Activated B cell treated with CpG ODN at 0.5 μM for 24 hours (primary cell): ENCODE measurements around the gene EFCAB12. TPM values are rescaled to one million over a fixed set of nuclear protein-coding genes. Genes with fewer than 3 reads are reported as not detected.

Experiments
- ATAC-seq: fragments of 200-7000 bp; cut with Tn5 transposase; one replicate; pipeline ENCODE4 v1.10.0; 2021; ENCODE audit warnings: low read depth, mild to moderate bottlenecking, moderate library complexity
- CTCF ChIA-PET: fragments of 350-600 bp; sonication (Branson Sonifier 250); formaldehyde crosslinking; loops from one replicate; lab custom pipeline; 2021; ENCODE audit warnings: antibody characterized with exemption; lab: Charles Lee
- POLR2A ChIA-PET: fragments of 350-600 bp; sonication (Branson Sonifier 250); formaldehyde crosslinking; loops from one replicate; lab custom pipeline; 2021; ENCODE audit warnings: antibody characterized with exemption; lab: Charles Lee
- DNase-seq: peaks from one replicate; pipeline ENCODE4 v3.0.0; 2022
- H3K27ac Mint-ChIP-seq: one replicate; pipeline ENCODE4 v1.8.0; 2020; ENCODE audit warnings: mixed read lengths
- H3K27me3 Mint-ChIP-seq: one replicate; pipeline ENCODE4 v1.8.0; 2021; ENCODE audit warnings: mixed read lengths
- H3K36me3 Mint-ChIP-seq: one replicate; pipeline ENCODE4 v1.8.0; 2021; ENCODE audit warnings: low read depth, mixed read lengths
- H3K4me1 Mint-ChIP-seq: one replicate; pipeline ENCODE4 v1.8.0; 2021; ENCODE audit warnings: mixed read lengths
- H3K4me3 Mint-ChIP-seq: one replicate; pipeline ENCODE4 v1.8.0; 2020; ENCODE audit warnings: mild to moderate bottlenecking, mixed read lengths
- H3K9me3 Mint-ChIP-seq: one replicate; pipeline ENCODE4 v1.8.0; 2020; ENCODE audit warnings: mixed read lengths
- intact Hi-C: fragments of 100-400 bp; cut with micrococcal nuclease; formaldehyde crosslinking; loops from one replicate; pipeline ENCODE4 v1.15.1; 2024
- total RNA-seq: library from RNA; stranded (reverse); gene quantifications from 2 replicates; pipeline ENCODE4 v1.2.3, GENCODE V29; 2022
- TF ChIP-seq, protein P1 (sequence below): fragments of 200-600 bp; IDR thresholded peaks from one replicate; pipeline ENCODE4 v1.8.0; 2022; ENCODE audit warnings: antibody characterized with exemption, mild to moderate bottlenecking

EFCAB12 gene
- total RNA-seq, 1 donor from 2014 or later: 1.8 TPM

DNA sequence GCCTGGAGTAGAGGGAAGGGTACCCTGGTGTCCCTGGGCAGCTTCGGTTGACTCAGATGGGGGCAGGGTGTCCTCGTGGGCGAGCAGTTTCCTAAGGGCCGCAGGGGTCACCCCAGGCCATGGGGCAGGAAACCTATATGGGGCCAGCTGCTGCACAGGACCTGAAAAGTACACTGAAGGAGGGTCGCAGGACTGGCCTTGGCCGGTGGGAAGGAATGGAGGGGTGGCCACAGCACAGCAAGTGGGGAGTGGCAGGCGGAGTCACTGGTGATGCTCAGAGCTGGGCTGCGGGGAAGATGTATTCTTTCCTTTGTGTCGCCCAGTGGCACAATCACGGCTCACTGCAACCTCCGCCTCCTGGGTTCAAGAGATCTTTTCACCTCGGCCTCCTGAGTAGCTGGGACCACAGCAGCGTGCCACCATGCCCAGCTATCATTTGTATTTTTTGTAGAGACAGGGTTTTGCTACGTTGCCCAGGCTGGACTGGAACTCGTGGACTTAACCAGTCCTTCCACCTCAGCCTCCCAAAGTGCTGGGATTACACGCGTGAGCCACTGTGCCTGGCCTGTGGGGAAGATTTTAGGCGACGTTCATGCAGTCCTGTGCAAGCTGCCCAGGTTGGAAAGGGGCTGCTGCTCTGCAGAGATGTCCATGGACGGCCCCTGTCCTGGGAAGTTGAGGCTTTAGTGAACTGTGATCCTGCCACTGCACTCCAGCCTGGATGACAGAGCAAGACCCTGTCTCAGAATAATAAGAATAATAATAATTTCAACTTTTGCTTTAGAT lies 57.2 kb downstream of the EFCAB12 start:
- DNase-seq (no peak), ATAC-seq (no peak)
- CTCF ChIA-PET: no interaction called here
- Mint-ChIP-seq H3K27ac (no peak overlapping the region), H3K9me3 (no peaks in the 10 kb centered on the region), H3K27me3 (no peaks in the 10 kb centered on the region), H3K4me3 (no peak overlapping the region), H3K36me3 (peaks cover 3% of the 10 kb centered on the region), H3K4me1 (no peaks in the 10 kb centered on the region)
- TF ChIP-seq, protein P1, sequence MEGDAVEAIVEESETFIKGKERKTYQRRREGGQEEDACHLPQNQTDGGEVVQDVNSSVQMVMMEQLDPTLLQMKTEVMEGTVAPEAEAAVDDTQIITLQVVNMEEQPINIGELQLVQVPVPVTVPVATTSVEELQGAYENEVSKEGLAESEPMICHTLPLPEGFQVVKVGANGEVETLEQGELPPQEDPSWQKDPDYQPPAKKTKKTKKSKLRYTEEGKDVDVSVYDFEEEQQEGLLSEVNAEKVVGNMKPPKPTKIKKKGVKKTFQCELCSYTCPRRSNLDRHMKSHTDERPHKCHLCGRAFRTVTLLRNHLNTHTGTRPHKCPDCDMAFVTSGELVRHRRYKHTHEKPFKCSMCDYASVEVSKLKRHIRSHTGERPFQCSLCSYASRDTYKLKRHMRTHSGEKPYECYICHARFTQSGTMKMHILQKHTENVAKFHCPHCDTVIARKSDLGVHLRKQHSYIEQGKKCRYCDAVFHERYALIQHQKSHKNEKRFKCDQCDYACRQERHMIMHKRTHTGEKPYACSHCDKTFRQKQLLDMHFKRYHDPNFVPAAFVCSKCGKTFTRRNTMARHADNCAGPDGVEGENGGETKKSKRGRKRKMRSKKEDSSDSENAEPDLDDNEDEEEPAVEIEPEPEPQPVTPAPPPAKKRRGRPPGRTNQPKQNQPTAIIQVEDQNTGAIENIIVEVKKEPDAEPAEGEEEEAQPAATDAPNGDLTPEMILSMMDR: no peak
- intact Hi-C loops: no loop called here
- POLR2A ChIA-PET: no interaction called here

DNA sequence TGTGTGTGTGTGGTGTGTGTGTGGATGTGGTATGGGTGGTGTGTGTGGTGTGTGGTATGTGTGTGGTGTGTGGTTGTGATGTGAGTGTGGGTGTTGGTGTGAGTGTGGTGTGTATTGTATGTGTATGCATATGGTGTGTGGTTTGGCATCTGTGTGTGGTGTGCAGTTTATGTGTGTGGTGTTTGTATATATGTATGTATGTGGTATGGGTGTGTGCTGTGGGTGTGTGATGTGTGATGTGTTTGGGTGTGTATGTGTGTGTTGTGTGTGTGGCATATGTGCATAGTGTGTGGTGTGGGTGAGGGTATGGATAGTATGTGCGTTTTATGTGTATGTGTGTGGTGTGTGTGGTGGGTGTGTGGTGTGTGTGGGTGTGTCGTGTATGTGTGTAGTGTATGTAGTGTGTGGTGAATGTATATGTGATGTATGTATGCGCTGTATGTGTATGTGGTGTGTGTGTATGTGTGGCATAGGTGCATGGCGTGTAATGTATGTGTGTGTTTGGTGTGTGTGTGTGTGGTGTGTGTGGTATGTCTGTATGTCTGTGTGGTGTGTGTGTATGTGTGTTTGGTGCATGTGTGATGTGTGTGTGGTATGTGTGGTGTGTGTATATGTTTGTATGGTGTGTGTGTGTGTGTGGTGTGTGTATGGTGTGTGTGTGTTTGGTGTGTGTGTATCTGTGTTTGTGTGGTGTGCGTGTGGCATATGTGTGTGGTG lies 58.0 kb downstream of the EFCAB12 start:
- intact Hi-C loops: no loop called here
- H3K27me3 Mint-ChIP-seq: no peaks in the 10 kb centered on the region
- no peaks in the 10 kb centered on the region for H3K4me1 Mint-ChIP-seq
- no peak for DNase-seq
- H3K36me3 Mint-ChIP-seq: peaks cover under 1% of the 10 kb centered on the region
- no peaks in the 10 kb centered on the region for H3K9me3 Mint-ChIP-seq
- no peak for ATAC-seq
- no peak overlapping the region for H3K27ac Mint-ChIP-seq
- ChIA-PET POLR2A (no interaction called here), CTCF (no interaction called here)
- TF ChIP-seq, protein P1: no peak
- no peak overlapping the region for H3K4me3 Mint-ChIP-seq

DNA sequence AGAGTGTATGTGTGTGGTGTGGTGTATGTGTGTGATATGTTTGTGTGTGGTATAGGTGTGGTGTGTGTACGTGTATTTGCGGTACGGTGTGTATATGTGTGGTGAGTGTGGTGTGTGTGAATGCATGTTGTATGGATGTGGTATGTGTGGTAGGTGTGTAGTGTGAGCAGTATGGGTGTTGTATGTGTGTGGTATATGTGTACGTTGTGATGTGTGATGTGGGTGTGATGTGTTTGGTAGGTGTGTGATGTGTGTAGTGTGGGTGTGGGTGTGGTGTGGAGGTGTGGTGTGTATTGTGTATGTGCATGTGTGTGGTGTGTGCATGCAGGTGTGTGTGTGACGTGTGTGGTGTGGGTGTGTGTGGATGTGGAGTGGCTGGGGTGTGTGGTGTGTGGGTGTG lies 58.7 kb downstream of the EFCAB12 start:
- TF ChIP-seq, protein P1: no peak
- H3K9me3 Mint-ChIP-seq: peaks cover 2% of the 10 kb centered on the region
- H3K27ac Mint-ChIP-seq: no peak overlapping the region
- ChIA-PET POLR2A (no interaction called here), CTCF (no interaction called here)
- DNase-seq: no peak
- no peaks in the 10 kb centered on the region for H3K36me3 Mint-ChIP-seq
- H3K4me1 Mint-ChIP-seq: no peaks in the 10 kb centered on the region
- no peak for ATAC-seq
- H3K27me3 Mint-ChIP-seq: no peaks in the 10 kb centered on the region
- intact Hi-C loops: no loop called here
- H3K4me3 Mint-ChIP-seq: no peak overlapping the region

DNA sequence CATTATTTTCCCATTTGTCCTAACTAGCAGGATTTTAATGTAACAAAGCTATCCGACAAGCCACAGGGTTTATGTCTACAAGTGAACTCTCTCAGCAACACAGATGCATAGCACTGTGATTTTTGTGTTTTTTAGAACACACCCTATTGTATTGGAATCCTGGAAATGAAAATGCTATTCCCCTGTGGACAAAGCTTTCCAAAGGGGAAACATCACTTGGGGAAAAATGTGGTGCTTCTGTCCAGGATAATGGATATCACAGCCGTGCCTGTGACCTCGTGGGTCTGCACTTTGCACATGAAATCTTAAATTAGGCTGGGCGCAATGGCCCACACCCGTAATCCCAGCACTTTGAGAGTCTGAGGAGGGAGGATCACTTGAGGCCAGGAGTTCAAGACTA lies 60.6 kb downstream of the EFCAB12 start:
- Mint-ChIP-seq H3K36me3 (no peaks in the 10 kb centered on the region), H3K4me3 (no peak overlapping the region), H3K27me3 (no peaks in the 10 kb centered on the region), H3K9me3 (peaks cover 2% of the 10 kb centered on the region), H3K4me1 (no peaks in the 10 kb centered on the region), H3K27ac (no peak overlapping the region)
- DNase-seq (no peak), ATAC-seq (no peak)
- intact Hi-C loops: no loop called here
- ChIA-PET POLR2A (no interaction called here), CTCF (no interaction called here)
- TF ChIP-seq, protein P1: no peak

DNA sequence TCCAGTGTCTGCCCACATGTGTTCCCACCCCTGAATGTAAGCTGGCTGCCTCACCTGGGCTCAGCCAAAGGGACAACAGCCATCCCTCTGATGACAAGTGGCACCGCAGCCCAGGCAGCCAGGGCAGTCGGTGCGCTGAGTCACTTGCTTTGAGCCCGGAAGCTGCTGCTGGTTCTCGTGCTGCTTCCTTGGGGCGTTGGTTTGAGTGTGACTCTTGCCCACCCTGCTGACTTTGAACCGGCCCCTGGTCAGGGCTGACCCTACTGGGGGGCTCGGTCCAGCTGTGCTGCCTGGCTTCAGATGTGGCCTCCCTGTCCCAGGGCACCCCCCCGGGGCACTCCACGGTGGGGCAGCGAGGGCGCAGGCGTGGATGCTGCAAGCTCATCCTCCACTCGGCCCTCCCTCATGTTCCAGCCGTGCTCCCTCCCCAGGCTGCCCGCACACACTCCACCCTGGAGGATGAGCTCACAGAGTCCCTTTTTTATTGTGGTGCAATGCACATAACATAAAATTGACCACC lies 62.1 kb downstream of the EFCAB12 start:
- ChIA-PET POLR2A (no interaction called here), CTCF (no interaction called here)
- Mint-ChIP-seq H3K4me1 (no peaks in the 10 kb centered on the region), H3K36me3 (no peaks in the 10 kb centered on the region), H3K9me3 (peaks cover 2% of the 10 kb centered on the region), H3K4me3 (no peak overlapping the region), H3K27me3 (no peaks in the 10 kb centered on the region), H3K27ac (no peak overlapping the region)
- ATAC-seq (no peak), DNase-seq (no peak)
- intact Hi-C loops: no loop called here
- TF ChIP-seq, protein P1: no peak
